Glutamatergic neuron (in vitro differentiated cells): ENCODE results near the gene RFESD. TPM values are rescaled to one million over a fixed set of nuclear protein-coding genes. Genes with fewer than 3 reads are reported as not detected.

Experiments used
- DNase-seq: peaks from one replicate; pipeline ENCODE4 v3.0.0; 2022
- H3K27ac Mint-ChIP-seq: one replicate; pipeline ENCODE4 v1.8.0; 2020; ENCODE audit warnings: mild to moderate bottlenecking, mixed read lengths, inconsistent platforms; ENCODE audit not compliant: unreplicated experiment
- H3K27me3 Mint-ChIP-seq: one replicate; pipeline ENCODE4 v1.8.0; 2020; ENCODE audit warnings: mild to moderate bottlenecking, moderate library complexity, mixed read lengths, inconsistent platforms; ENCODE audit not compliant: unreplicated experiment
- H3K36me3 Mint-ChIP-seq: one replicate; pipeline ENCODE4 v1.8.0; 2020; ENCODE audit warnings: mild to moderate bottlenecking, mixed read lengths, inconsistent platforms; ENCODE audit not compliant: unreplicated experiment
- H3K4me1 Mint-ChIP-seq: one replicate; pipeline ENCODE4 v1.8.0; 2020; ENCODE audit warnings: mild to moderate bottlenecking, low read depth, mixed read lengths, inconsistent platforms; ENCODE audit not compliant: unreplicated experiment
- H3K4me3 Mint-ChIP-seq: one replicate; pipeline ENCODE4 v1.8.0; 2020; ENCODE audit warnings: mild to moderate bottlenecking, mixed read lengths, inconsistent platforms; ENCODE audit not compliant: unreplicated experiment
- H3K9me3 Mint-ChIP-seq: one replicate; pipeline ENCODE4 v1.8.0; 2020; ENCODE audit warnings: mild to moderate bottlenecking, moderate library complexity, mixed read lengths, inconsistent platforms; ENCODE audit not compliant: unreplicated experiment
- CTCF ChIP-seq: fragments of 200-600 bp; sonication (generic); IDR thresholded peaks from one replicate; pipeline ENCODE4 v1.5.0; 2021; ENCODE audit not compliant: partially characterized antibody, unreplicated experiment
- total RNA-seq: library from RNA; stranded (reverse); fragmentation: NEBNext Ultra II Directional; extraction: Animal tissue kit (Norgen Biotek cat#: 25700); gene quantifications from one replicate; pipeline ENCODE4 v1.2.1, GENCODE V29; 2021; ENCODE audit not compliant: unreplicated experiment

The RFESD gene
- total RNA-seq, 1 donor from 2014 or later, result 1.1 TPM

GRCh38 chr5:95671826-95672225 lies 25.2 kb downstream of the RFESD start:
- TF ChIP-seq CTCF, result no peak
- Mint-ChIP-seq H3K4me1 (peaks cover 10% of the 10 kb centered on the region), H3K27me3 (no peaks in the 10 kb centered on the region), H3K36me3 (no peaks in the 10 kb centered on the region), H3K9me3 (peaks cover 4% of the 10 kb centered on the region), H3K4me3 (no peak overlapping the region), H3K27ac (no peak overlapping the region)
- no peak for DNase-seq

- TF ChIP-seq CTCF, result no peak
- no peaks in the 10 kb centered on the region for H3K27me3 Mint-ChIP-seq
- H3K36me3 Mint-ChIP-seq, result no peaks in the 10 kb centered on the region
- peaks cover 10% of the 10 kb centered on the region for H3K4me1 Mint-ChIP-seq
- H3K27ac Mint-ChIP-seq, result no peak overlapping the region
- no peak for DNase-seq
- peaks cover 4% of the 10 kb centered on the region for H3K9me3 Mint-ChIP-seq
- no peak overlapping the region for H3K4me3 Mint-ChIP-seq
These were observed 26.1 kb downstream of the RFESD start for GRCh38 chr5:95672641-95673040.

- no peaks in the 10 kb centered on the region for H3K36me3 Mint-ChIP-seq
- H3K27me3 Mint-ChIP-seq, result no peaks in the 10 kb centered on the region
- H3K9me3 Mint-ChIP-seq, result peaks cover 2% of the 10 kb centered on the region
- DNase-seq, result peak; percentile 24
- peak overlapping the region; percentile 71 for H3K27ac Mint-ChIP-seq
- no peak for TF ChIP-seq CTCF
- H3K4me3 Mint-ChIP-seq, result peak overlapping the region; percentile 18
- H3K4me1 Mint-ChIP-seq, result peaks cover 10% of the 10 kb centered on the region
These were observed 26.5 kb downstream of the RFESD start for GRCh38 chr5:95673081-95673480.

- no peak for DNase-seq
- H3K27ac Mint-ChIP-seq, result no peak within 1 kb of the TSS
- no peaks in the 10 kb centered on the region for H3K27me3 Mint-ChIP-seq
- no peaks in the 10 kb centered on the region for H3K36me3 Mint-ChIP-seq
- H3K4me3 Mint-ChIP-seq, result no peak within 1 kb of the TSS
- peaks cover 3% of the 10 kb centered on the region for H3K4me1 Mint-ChIP-seq
- TF ChIP-seq CTCF, result no peak
- H3K9me3 Mint-ChIP-seq, result no peaks in the 10 kb centered on the region
These were observed 36.3 kb downstream of the RFESD start, which contains the start of gene SPATA9 for GRCh38 chr5:95682891-95683290. Gene SPATA9 (minus strand): TSS chr5:95682991. CDS start chr5:95682854, 137 bp downstream.

- no peak for DNase-seq
- Mint-ChIP-seq H3K36me3 (no peaks in the 10 kb centered on the region), H3K27me3 (no peaks in the 10 kb centered on the region), H3K27ac (no peak overlapping the region), H3K9me3 (no peaks in the 10 kb centered on the region), H3K4me1 (peaks cover 3% of the 10 kb centered on the region), H3K4me3 (no peak overlapping the region)
- TF ChIP-seq CTCF, result no peak
These were observed 37.8 kb downstream of the RFESD start for GRCh38 chr5:95684361-95684760.
